C4-2B (cell line): ENCODE data around the gene TLX3.

Source experiments
- H3K27ac ChIP-seq: fragments of 450-650 bp; 2 replicates; pipeline ENCODE4 v1.5.1; 2017
- CTCF ChIP-seq: fragments of 450-650 bp; conservative IDR thresholded peaks from 2 replicates; pipeline ENCODE4 v1.5.1; 2017; ENCODE audit warnings: mild to moderate bottlenecking
- ZFX ChIP-seq: fragments of 450-650 bp; IDR thresholded peaks from 2 replicates; pipeline ENCODE4 v1.6.1; 2017

Gene TLX3

GRCh38 chr5:171317230-171317629, 8.2 kb downstream of the TLX3 start:
- no peak overlapping the region for H3K27ac ChIP-seq
- TF ChIP-seq ZFX (no peak), CTCF (no peak)

GRCh38 chr5:171318026-171318425, 9.0 kb downstream of the TLX3 start:
- TF ChIP-seq CTCF (no peak), ZFX (no peak)
- H3K27ac ChIP-seq: no peak overlapping the region

- no peak overlapping the region for H3K27ac ChIP-seq
- TF ChIP-seq ZFX (no peak), CTCF (no peak)
Measured at GRCh38 chr5:171321447-171321846, 12.4 kb downstream of the TLX3 start.

- no peak for TF ChIP-seq CTCF
- no peak overlapping the region for H3K27ac ChIP-seq
Measured at GRCh38 chr5:171322527-171322926, 13.5 kb downstream of the TLX3 start.

GRCh38 chr5:171323007-171323406, 14.0 kb downstream of the TLX3 start:
- H3K27ac ChIP-seq: no peak overlapping the region
- TF ChIP-seq ZFX (no peak), CTCF (no peak)

GRCh38 chr5:171323806-171324632, 15.0 kb downstream of the TLX3 start:
- TF ChIP-seq CTCF (no peak), ZFX (no peak)

GRCh38 chr5:171330021-171330420, 21.0 kb downstream of the TLX3 start:
- H3K27ac ChIP-seq: no peak overlapping the region
- TF ChIP-seq ZFX: no peak
- TF ChIP-seq CTCF: no peak

More at GRCh38 chr5:171323806-171324632, 15.0 kb downstream of the TLX3 start:
- no peak overlapping the region for H3K27ac ChIP-seq
